Measurements from ENCODE around the gene RIT2.
"Not testable (repeated sequence)": the region's sequence is repeated elsewhere in the genome, so short reads cannot be mapped to it uniquely, and the experiment has no call there.

The RIT2 gene

GRCh38 chr18:42838546-42839145 is 276.8 kb downstream of the RIT2 start:
- DNase-seq (ENCODE audit: low read depth) = no peak

GRCh38 chr18:42830936-42831335 is 284.5 kb downstream of the RIT2 start:
- DNase-seq (ENCODE audit: low read depth) = no peak

GRCh38 chr18:42828881-42829280 is 286.6 kb downstream of the RIT2 start:
- DNase-seq (ENCODE audit: low read depth) = no peak

GRCh38 chr18:42824178-42824577 is 291.3 kb downstream of the RIT2 start:
- no peak for DNase-seq (ENCODE audit: low read depth)

- no peak for DNase-seq (ENCODE audit: low read depth)
Measured at GRCh38 chr18:42822711-42823110, 292.8 kb downstream of the RIT2 start.

GRCh38 chr18:42821492-42821891 is 294.0 kb downstream of the RIT2 start:
- no peak for DNase-seq (ENCODE audit: low read depth)

- DNase-seq (ENCODE audit: low read depth) = no peak
Measured at GRCh38 chr18:42814618-42815017, 300.9 kb downstream of the RIT2 start.

- DNase-seq (ENCODE audit: low read depth) = no peak
Measured at GRCh38 chr18:42814184-42814583, 301.3 kb downstream of the RIT2 start.

GRCh38 chr18:42813570-42813969 is 301.9 kb downstream of the RIT2 start:
- DNase-seq (ENCODE audit: low read depth) = no peak

GRCh38 chr18:42807887-42808286 is 307.6 kb downstream of the RIT2 start:
- DNase-seq (ENCODE audit: low read depth) = no peak

GRCh38 chr18:42801706-42802105 is 313.8 kb downstream of the RIT2 start:
- no peak for DNase-seq (ENCODE audit: low read depth)

GRCh38 chr18:42798606-42799170 is 316.8 kb downstream of the RIT2 start:
- no peak for DNase-seq (ENCODE audit: low read depth)

- DNase-seq (ENCODE audit: low read depth) = not testable (repeated sequence)
Measured at GRCh38 chr18:42795213-42795789, 320.2 kb downstream of the RIT2 start.

GRCh38 chr18:42792731-42793130 is 322.8 kb downstream of the RIT2 start:
- DNase-seq (ENCODE audit: low read depth) = no peak

- DNase-seq (ENCODE audit: low read depth) = no peak
Measured at GRCh38 chr18:42784632-42785031, 330.9 kb downstream of the RIT2 start.

- DNase-seq (ENCODE audit: low read depth) = no peak
Measured at GRCh38 chr18:42782929-42783328, 332.6 kb downstream of the RIT2 start.

GRCh38 chr18:42781298-42781815 is 334.1 kb downstream of the RIT2 start:
- no peak for DNase-seq (ENCODE audit: low read depth)

- no peak for DNase-seq (ENCODE audit: low read depth)
Measured at GRCh38 chr18:42780171-42780570, 335.3 kb downstream of the RIT2 start.

GRCh38 chr18:42778445-42779042 is 336.9 kb downstream of the RIT2 start:
- DNase-seq (ENCODE audit: low read depth) = no peak

- no peak for DNase-seq (ENCODE audit: low read depth)
Measured at GRCh38 chr18:42778024-42778423, 337.5 kb downstream of the RIT2 start.

- DNase-seq (ENCODE audit: low read depth) = no peak
Measured at GRCh38 chr18:42773870-42774269, 341.6 kb downstream of the RIT2 start.

- DNase-seq (ENCODE audit: low read depth) = no peak
Measured at GRCh38 chr18:42771936-42772335, 343.5 kb downstream of the RIT2 start.

- DNase-seq (ENCODE audit: low read depth) = no peak
Measured at GRCh38 chr18:42765302-42765701, 350.2 kb downstream of the RIT2 start.

Measured in activated T-cell treated with anti-CD3 and anti-CD28 coated beads for 1 hour (primary cell).